HuH-7.5 (cell line): ENCODE results near the gene RHOH.

ENCODE experiments used
- DNase-seq: peaks from one replicate; pipeline ENCODE4 v3.0.0; 2011; ENCODE audit warnings: low spot score

Gene RHOH

DNA sequence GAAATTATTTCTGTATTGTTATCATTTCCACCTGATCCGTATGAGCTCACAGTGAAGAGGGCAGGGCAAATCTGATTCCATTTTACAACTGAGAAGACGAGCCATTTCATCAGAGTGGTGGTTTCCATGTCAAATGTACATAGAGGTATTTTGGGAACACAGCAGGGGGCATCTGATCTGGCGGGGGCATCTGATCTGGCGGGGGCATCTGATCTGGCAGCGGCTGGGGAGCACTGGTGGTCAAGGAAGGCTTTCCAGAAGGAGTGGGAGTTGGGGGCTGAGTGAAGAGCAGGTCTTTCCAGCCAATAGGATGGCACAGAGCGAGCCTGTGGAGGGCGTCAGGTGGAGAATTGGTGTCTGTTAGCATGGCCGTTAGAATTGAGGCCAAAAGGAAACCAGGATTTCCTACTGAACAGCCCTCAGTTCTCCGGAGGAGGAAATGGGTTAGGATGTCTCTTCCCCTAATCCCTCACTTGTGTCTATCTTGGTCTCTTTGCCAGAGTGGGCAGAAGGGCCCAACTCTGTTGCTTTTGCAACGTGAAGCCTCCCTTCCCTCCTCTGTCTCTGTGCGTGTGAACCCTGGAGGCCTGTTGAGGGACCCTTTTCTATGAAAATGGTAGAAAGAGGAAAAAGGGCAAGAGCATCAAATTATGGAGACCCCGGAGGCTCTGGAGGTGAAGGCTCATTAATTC is 41.3 kb downstream of the RHOH start:
- no peak for DNase-seq

DNA sequence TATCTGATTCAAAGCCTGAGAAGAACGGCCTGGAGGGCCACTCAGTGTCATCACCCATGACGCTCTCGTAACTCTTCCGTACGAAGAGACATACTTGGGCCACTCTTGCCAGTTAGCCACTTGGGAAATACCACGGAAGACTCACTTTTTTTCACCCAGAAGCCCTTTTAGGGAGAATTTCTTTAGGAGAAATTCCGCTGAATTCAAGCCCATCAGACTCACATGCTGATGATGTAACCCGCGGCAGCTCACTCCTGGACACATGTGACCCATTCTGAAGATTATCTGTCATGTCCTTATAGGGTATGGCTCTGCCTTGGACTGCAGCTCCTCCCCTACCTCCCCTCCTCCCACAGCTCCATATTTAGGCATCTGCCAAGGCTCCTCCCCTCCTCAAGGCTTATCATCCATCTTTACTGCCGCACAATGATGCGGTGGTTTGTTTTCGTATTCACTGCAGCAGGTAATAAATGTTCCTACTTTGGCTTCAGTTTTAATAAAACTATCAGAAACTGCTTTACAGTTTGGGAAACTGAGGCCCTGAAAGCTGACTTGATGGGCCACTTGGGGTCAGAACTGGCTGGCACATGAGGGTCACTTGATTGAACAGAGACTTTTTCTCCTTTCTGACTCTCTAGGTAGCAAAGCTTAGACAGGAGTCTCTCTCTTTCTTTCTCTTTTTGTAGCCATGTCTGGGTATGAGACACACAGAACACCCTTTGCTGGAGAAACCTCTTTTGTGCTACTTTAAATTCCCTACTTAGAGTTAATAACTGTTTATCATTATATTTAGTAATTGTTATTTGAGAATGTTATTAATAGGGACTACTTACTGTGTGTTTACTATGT is 42.1 kb downstream of the RHOH start:
- no peak for DNase-seq

GRCh38 chr4:40240040-40240653 is 43.3 kb downstream of the RHOH start:
- no peak for DNase-seq

DNA sequence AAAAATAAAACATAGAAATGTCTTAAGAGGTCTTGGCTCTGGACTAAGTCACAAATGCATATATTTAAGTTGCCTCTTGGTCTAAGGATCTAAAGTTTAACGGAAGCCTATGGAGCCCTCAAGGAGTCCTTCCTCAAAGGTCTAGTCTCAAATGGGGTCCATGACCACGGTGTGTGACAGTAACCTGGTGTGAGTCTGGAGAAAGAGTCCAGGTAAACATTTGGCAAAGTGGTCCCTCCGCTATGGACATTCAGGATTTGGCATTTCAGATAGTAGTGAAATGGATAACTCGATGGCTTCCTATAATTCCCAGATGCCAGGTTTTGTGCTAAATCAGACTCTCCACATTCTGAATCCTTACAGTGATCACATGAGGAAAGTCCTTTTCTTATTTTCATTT is 44.2 kb downstream of the RHOH start:
- no peak for DNase-seq

DNA sequence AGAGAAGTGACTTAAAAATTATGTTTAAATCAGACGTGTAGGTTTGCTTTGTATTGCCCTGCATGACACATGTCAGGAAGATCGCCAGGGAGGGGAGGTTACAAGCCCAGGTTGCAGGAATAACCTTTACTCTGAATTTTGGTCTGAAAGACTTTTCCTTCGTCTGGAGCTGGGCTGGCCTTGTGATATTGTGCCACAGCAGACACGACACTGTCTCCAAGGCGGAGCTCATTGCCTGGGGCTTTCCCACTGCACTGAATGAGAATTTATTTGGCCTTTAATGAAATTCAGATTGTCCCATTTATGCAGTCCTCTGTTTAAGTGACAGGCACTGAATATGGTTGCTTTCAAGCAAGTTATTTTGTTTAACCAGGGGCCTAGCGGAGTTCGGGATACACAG is 45.1 kb downstream of the RHOH start:
- DNase-seq, result no peak

DNA sequence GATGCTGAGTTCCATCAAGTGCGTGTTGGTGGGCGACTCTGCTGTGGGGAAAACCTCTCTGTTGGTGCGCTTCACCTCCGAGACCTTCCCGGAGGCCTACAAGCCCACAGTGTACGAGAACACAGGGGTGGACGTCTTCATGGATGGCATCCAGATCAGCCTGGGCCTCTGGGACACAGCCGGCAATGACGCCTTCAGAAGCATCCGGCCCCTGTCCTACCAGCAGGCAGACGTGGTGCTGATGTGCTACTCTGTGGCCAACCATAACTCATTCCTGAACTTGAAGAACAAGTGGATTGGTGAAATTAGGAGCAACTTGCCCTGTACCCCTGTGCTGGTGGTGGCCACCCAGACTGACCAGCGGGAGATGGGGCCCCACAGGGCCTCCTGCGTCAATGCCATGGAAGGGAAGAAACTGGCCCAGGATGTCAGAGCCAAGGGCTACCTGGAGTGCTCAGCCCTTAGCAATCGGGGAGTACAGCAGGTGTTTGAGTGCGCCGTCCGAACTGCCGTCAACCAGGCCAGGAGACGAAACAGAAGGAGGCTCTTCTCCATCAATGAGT is 46.6 kb downstream of the RHOH start:
- no peak for DNase-seq

GRCh38 chr4:40244606-40245005 is 47.8 kb downstream of the RHOH start:
- no peak for DNase-seq

- DNase-seq, result no peak
Measured at GRCh38 chr4:40245550-40245949, 48.7 kb downstream of the RHOH start.

DNA sequence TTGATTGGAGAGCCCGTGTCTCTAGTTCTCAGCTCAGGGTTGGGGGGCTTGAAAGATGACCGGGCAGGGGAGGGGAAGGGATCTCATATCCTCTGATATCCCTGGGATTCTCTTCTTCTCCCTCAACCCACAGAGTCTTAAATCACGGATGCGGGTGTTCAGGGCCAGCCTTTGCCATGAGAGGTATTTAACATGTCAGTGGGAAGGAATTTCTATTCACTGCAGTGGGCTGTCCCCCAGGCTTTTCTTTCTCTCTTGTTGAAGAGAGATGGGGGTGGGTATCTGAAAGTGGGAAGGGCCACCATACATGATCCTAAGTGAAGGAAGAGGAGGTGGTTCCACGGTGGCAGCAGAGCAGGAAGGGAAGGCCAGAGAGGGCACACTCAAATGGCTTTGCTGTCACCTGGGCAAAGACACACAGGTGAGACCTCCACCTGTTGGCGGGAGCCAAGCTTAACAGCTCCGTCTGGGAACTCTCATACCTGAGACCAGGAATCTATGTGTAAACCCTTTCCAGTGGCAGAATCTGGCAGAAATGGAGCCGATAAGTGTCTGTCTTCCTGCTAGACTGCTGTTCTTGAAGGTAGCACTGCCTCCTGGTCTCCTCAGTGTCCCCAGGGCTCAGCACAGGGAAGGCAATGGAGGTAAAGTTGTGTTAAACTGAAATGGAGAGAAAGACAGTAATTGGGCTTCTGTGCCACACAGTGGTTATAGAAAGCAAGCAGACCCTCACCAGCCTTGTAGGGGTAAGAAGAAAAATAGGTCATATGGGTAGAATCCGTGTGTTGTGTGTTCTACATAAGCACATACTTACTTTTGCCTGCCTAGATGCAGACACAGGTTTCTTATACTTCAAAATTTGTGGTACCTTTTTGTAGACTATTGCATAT is 49.4 kb downstream of the RHOH start:
- DNase-seq, result no peak

DNA sequence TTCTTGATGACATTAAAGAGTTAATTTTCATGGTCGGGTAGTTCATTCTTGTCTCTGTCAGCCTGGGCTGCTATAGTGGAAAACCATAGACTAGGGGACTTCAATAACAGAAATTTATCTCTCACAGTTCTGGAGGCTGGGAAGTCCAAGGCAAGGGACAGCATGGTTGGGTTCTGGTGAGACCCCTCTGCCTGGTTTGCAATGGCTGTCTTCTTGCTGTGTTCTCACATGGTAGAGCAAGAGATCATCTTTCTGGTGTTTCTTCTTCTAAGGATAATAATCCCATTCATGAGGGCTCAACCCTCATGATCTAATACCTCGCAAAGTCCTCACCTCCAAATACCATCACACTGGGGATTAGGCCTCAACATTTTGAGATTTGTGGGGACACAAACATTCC is 50.1 kb downstream of the RHOH start:
- no peak for DNase-seq

DNA sequence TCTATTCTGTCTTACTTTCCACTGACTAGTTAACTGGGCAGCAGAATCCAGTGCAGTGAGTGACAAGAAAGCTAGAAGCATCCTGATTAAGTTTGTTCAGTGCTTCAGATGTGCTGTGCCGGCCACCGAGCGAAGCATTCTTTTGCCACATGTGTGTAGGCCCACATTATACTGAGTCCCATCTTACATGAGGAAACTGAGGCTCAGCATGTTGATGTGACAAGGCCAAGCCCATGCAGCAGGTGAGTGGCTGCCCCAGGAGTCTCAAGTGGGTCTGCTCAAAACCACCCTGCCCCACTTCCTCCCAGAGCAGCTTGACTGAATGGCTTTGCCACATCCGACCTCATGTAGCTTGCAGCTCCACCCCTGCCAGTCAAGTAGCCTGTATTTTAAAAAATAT is 50.5 kb downstream of the RHOH start:
- no peak for DNase-seq

- DNase-seq, result no peak
Measured at GRCh38 chr4:40251366-40251765, 54.5 kb downstream of the RHOH start.

GRCh38 chr4:40253906-40254305 is 57.1 kb downstream of the RHOH start:
- DNase-seq, result no peak

DNA sequence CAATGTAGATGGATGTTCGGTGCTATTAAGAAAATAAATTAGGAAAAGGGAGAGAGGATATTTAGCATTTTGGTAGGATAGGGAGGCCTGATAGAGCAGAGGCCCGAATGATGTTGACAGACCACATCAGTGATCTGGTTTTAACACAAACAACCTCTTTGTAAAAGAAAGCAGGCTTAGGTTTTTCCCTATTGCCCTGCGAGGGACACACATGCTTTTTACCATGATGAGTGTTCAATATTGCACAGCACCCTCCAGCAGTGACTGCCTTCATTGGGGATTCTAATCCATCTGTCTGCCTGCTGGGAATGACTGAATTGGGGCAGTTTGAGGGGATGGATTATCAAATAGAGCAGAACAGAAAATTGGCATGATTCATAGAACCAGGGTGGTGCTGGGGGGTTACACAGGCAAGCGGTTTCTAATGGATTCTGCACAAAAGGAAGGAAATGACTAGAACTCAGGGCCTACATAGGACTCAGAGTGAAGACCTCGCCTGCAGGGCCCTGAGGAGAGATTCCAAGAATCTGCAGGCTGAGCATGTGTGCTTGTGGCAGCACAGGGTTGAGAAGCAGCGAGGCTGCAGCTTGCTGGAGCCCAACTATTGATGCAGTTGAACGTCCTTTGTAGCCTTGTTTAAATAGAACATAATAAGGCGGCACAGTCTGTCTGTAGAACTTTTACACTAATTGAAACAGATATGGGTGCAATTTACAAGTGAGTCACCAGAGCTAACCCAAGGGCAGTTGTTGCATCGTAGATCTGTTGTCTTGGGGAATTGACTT is 58.0 kb downstream of the RHOH start:
- no peak for DNase-seq

DNA sequence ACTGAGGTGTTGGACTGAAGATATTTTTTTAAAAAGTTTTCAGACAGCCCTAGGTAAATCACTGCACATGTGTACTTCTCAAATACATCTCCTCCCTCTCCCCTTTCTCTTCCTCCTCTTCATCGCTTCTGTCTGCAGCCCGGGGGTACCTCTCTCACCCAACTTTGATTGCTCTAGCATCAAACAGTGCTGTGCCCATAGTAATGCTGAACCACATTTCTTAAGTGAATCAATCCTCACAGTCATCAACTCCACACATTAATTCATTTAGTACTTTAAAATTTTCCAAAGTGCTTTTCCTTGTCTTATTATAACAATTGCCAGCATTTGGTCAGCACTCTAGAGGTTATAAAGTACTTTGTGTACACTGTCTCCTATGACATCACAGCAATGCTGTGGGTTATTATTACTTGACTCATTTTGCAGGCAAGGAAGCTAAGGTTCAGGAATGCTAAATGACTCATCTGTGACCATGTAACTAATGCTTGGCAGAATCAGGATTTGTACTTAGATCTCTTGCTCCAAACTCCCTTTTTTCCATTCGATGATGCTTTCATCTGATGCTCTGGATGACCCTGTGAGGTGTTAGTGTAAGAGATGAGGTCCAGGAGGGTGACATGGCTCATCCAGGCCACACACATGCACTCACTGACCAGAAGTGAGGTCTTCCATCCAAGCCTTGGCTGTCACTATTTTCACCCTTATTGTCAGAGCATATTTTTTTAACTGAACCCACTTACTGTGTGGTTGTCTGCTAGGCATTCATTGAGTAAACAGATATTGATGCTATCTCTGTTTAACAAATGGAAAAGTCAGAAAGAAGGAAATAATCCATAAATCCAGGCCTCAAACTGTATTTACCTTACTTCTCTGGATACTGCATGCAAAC is 58.8 kb downstream of the RHOH start:
- DNase-seq, result peak; percentile 32

GRCh38 chr4:40256329-40256728 is 59.5 kb downstream of the RHOH start:
- DNase-seq, result no peak

DNA sequence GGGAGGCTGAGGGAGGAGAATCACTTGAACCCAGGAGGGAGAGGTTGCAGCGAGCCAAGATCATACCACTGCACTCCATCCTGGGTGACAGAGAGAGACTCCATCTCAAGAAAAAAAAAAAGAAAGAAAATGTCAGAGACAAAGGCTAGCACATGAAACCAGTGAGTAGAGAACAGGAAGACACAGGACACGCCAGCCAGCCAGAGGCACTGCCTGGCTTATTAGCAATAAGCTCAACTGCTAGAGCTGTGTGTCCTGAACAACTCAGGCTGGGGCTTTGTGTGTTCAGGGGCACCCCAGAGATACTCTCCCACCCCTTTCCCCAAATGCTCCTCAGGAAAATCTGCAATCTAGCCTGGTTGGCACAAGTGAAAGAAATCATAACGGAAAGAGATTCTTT is 60.0 kb downstream of the RHOH start:
- DNase-seq, result no peak

DNA sequence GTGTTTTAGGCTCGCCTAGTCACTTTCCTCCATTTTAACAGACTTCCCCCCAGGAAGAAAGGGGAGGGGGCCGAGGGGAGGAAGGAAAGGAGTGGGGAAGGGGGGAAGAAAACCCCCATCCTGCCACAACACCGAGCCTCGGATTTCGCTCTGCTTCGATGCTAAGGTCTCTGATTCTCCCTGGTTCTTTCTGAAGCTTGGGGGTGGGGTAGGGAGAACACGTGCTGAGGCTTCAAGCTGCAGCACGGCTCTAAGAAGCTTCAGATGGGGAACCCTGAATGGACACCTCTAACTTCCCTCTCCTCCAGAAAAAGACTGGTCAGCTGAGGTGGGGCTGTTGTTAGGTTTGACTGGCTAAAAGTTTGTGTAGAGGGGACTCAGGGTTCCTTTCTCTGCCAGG is 61.8 kb downstream of the RHOH start:
- DNase-seq, result no peak

DNA sequence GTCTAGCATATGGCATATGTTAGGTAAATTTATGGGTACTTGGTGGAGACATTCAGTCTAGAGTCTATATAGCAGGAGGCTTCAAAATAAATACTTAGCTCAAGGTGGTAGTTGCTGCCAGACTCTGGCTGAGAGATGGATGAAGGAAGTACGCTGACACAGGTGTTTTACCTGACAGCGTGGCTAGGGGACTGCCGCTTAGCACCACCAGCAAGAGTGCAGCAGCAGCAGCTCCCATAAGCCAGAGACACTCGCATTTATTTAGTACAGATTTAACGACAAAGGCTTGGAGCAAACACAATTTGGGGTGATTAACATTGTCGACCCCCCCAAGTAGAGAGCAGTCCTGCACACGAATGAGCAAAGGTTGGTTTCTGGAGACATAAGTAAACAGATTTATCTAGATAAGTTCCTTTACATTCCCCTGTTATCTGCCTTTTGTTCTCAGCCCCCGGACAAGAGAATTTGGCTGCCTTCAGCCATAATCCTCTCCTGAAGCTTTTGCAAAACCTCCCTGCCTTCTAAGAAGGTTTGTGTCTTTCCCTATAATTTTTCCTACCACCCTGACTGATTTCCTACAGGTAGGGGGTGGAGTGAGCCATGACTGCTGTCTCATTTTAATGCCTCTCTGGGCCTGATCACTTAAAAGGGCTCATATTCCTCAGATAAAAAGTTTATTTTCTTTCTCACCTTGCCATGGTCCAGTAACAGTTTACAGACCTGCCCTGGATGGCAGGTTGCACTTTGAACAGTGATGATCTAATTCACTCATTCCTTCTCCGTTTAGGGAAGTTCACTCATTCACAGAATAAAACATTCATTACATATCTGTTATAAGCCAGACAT is 64.6 kb downstream of the RHOH start:
- DNase-seq, result no peak
